Activated CD4-positive, alpha-beta memory T cell treated with anti-CD3 and anti-CD28 coated beads for 36 hours (primary cell): ENCODE results near the gene LSM5. TPM values are rescaled to one million over a fixed set of nuclear protein-coding genes. Genes with fewer than 3 reads are reported as not detected.
"Not testable (repeated sequence)": the region's sequence is repeated elsewhere in the genome, so short reads cannot be mapped to it uniquely, and the experiment has no call there.

Experiments
- CTCF ChIA-PET: fragments of 350-600 bp; sonication (Branson Sonifier 250); formaldehyde crosslinking; loops from one replicate; lab custom pipeline; 2021; ENCODE audit warnings: antibody characterized with exemption, inconsistent platforms; lab: Charles Lee
- POLR2A ChIA-PET: fragments of 350-600 bp; sonication (Branson Sonifier 250); formaldehyde crosslinking; loops from one replicate; lab custom pipeline; 2021; ENCODE audit warnings: antibody characterized with exemption; lab: Charles Lee
- DNase-seq: peaks from one replicate; pipeline ENCODE4 v3.0.0-alpha.2; 2020
- H3K27ac Mint-ChIP-seq: one replicate; pipeline ENCODE4 v1.8.0; 2021; ENCODE audit warnings: mixed read lengths
- H3K27me3 Mint-ChIP-seq: one replicate; pipeline ENCODE4 v1.8.0; 2021; ENCODE audit warnings: mixed read lengths
- H3K36me3 Mint-ChIP-seq: one replicate; pipeline ENCODE4 v1.8.0; 2021; ENCODE audit warnings: mixed read lengths
- H3K4me1 Mint-ChIP-seq: one replicate; pipeline ENCODE4 v1.8.0; 2021; ENCODE audit warnings: low read depth, mixed read lengths
- H3K4me3 Mint-ChIP-seq: one replicate; pipeline ENCODE4 v1.8.0; 2021; ENCODE audit warnings: mild to moderate bottlenecking, mixed read lengths
- H3K9me3 Mint-ChIP-seq: one replicate; pipeline ENCODE4 v1.8.0; 2021; ENCODE audit warnings: mixed read lengths
- intact Hi-C: fragments of 100-400 bp; cut with micrococcal nuclease; formaldehyde crosslinking; loops from one replicate; pipeline ENCODE4 v1.15.1; 2023
- total RNA-seq, 2 experiments: library from RNA; stranded (reverse); gene quantifications; one replicate each; pipeline ENCODE4 v1.2.3, GENCODE V29; 2021

LSM5 gene
- total RNA-seq, 2 experiments from 2014 or later = 111 to 120 TPM

- POLR2A ChIA-PET = no interaction called here
- Mint-ChIP-seq H3K4me3 (no peak overlapping the region), H3K36me3 (peaks cover 10% of the 10 kb centered on the region), H3K9me3 (no peaks in the 10 kb centered on the region), H3K4me1 (peaks cover 63% of the 10 kb centered on the region), H3K27me3 (no peaks in the 10 kb centered on the region), H3K27ac (peak overlapping the region; percentile 26)
- DNase-seq = no peak
- intact Hi-C loops = no loop called here
- CTCF ChIA-PET = no interaction called here
Measured at GRCh38 chr7:32500922-32501341, 10.8 kb upstream of the LSM5 start.

DNA sequence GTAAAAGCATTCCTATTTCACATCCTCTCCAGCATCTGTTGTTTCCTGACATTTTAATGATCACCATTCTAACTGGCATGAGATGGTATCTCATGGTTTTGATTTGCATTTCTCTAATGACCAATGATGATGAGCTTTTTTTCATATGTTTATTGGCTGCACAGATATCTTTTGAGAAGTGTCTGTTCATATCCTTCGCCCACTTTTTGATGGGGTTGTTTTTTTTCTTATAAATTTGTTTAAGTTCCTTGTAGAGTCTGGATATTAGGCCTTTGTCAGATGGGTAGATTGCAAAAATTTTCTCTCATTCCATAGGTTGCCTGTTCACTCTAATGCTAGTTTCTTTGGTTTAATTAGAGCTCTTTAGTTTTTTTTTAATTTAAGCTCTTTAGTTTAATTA is 10.0 kb upstream of the LSM5 start:
- CTCF ChIA-PET, H3K27me3 Mint-ChIP-seq, H3K9me3 Mint-ChIP-seq, intact Hi-C loops, H3K4me3 Mint-ChIP-seq, H3K36me3 Mint-ChIP-seq, DNase-seq, POLR2A ChIA-PET, H3K27ac Mint-ChIP-seq: not testable (repeated sequence)
- peaks cover 60% of the 10 kb centered on the region for H3K4me1 Mint-ChIP-seq

DNA sequence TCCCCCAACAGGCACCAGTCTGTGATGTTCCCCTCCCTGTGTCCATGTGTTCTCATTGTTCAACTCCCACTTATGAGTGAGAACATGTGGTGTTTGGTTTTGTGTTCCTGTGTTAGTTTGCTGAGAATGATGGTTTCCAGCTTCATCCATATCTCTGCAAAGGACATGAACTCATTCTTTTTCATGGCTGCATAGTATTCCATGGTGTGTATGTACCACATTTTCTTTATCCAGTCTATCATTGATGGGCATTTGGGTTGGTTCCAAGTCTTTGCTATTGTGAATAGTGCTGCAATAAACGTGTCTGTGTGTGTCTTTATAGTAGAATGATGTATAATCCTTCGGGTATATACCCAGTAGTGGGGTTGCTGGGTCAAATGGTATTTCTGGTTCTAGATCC is 9.6 kb upstream of the LSM5 start:
- peaks cover 60% of the 10 kb centered on the region for H3K4me1 Mint-ChIP-seq
- DNase-seq, H3K4me3 Mint-ChIP-seq, POLR2A ChIA-PET, H3K9me3 Mint-ChIP-seq, H3K27ac Mint-ChIP-seq, H3K27me3 Mint-ChIP-seq, CTCF ChIA-PET, H3K36me3 Mint-ChIP-seq: not testable (repeated sequence)
- intact Hi-C loops = loop anchor here (5.0 to 10.0 kb wide), 5 partner anchors 63 to 1995 kb away; partner anchors contain the start of genes GARS1 and GGCT

- peaks cover 41% of the 10 kb centered on the region for H3K4me1 Mint-ChIP-seq
- peak overlapping the region; percentile 86 for H3K4me3 Mint-ChIP-seq
- H3K9me3 Mint-ChIP-seq = no peaks in the 10 kb centered on the region
Measured at GRCh38 chr7:32496052-32496813, 6.1 kb upstream of the LSM5 start.

GRCh38 chr7:32495298-32496051 is 5.3 kb upstream of the LSM5 start, which contains the start of gene AVL9:
TSS of gene AVL9 (plus strand) at chr7:32495489. CDS start at chr7:32495710, 221 bp downstream.
- H3K4me1 Mint-ChIP-seq = peaks cover 35% of the 10 kb centered on the region
- intact Hi-C loops = loop anchor here (1.0 to 10.0 kb wide), 10 partner anchors 11 to 1991 kb away; partner anchors contain the start of genes GARS1, GGCT and NT5C3A

More at GRCh38 chr7:32496052-32496813, 6.1 kb upstream of the LSM5 start:
- intact Hi-C loops = loop anchor here (5.0 to 10.0 kb wide), 5 partner anchors 66 to 1991 kb away; partner anchors contain the start of genes GARS1 and GGCT
- peak overlapping the region; percentile 93 for H3K27ac Mint-ChIP-seq
- peaks cover 10% of the 10 kb centered on the region for H3K36me3 Mint-ChIP-seq
- ChIA-PET CTCF (interaction anchor here (0.7 to 1.0 kb wide), 2 partner anchors 92 to 612 kb away, joined by 3 read pairs; no protein-coding TSS in a partner anchor), POLR2A (interaction anchor here (1.0 to 1.5 kb wide), 5 partner anchors 10 to 566 kb away, joined by 3 to 14 read pairs (median 4); partner anchors contain the start of gene NT5C3A)
- H3K27me3 Mint-ChIP-seq = no peaks in the 10 kb centered on the region
- no peak for DNase-seq

GRCh38 chr7:32494946-32495297 is 4.7 kb upstream of the LSM5 start:
- H3K36me3 Mint-ChIP-seq = peaks cover 7% of the 10 kb centered on the region

More at GRCh38 chr7:32495298-32496051, 5.3 kb upstream of the LSM5 start, which contains the start of gene AVL9:
- peak; percentile 100 for DNase-seq
- H3K36me3 Mint-ChIP-seq = peaks cover 10% of the 10 kb centered on the region
- CTCF ChIA-PET = interaction anchor here (0.7 kb wide), 1 partner anchor 93 kb away, joined by 3 read pairs; no protein-coding TSS in a partner anchor
- peak within 1 kb of the TSS; percentile 86 for H3K4me3 Mint-ChIP-seq
- peak within 1 kb of the TSS; percentile 93 for H3K27ac Mint-ChIP-seq
- no peaks in the 10 kb centered on the region for H3K9me3 Mint-ChIP-seq
- no peaks in the 10 kb centered on the region for H3K27me3 Mint-ChIP-seq
- POLR2A ChIA-PET = interaction anchor here (1.0 to 1.5 kb wide), 5 partner anchors 11 to 567 kb away, joined by 3 to 14 read pairs (median 4); partner anchors contain the start of gene NT5C3A

GRCh38 chr7:32489788-32490126 is 423 bp downstream of the LSM5 start:
- H3K36me3 Mint-ChIP-seq = peaks cover 21% of the 10 kb centered on the region
- intact Hi-C loops = loop anchor here (2.0 to 10.0 kb wide), 9 partner anchors 17 to 1985 kb away; partner anchors contain the start of genes BBS9, GARS1, GGCT and RP9
- ChIA-PET CTCF (interaction anchor here (0.7 to 3.0 kb wide), 5 partner anchors 11 to 357 kb away, joined by 3 to 9 read pairs (median 5); no protein-coding TSS in a partner anchor), POLR2A (interaction anchor here (0.7 kb wide), 1 partner anchor 201 kb away, joined by 3 read pairs; no protein-coding TSS in a partner anchor)
- DNase-seq = no peak
- H3K4me1 Mint-ChIP-seq = peaks cover 26% of the 10 kb centered on the region
- no peaks in the 10 kb centered on the region for H3K27me3 Mint-ChIP-seq
- H3K9me3 Mint-ChIP-seq = no peaks in the 10 kb centered on the region
- peak overlapping the region; percentile 92 for H3K27ac Mint-ChIP-seq
- H3K4me3 Mint-ChIP-seq = peak overlapping the region; percentile 82

More at GRCh38 chr7:32494946-32495297, 4.7 kb upstream of the LSM5 start:
- Mint-ChIP-seq H3K27me3 (no peaks in the 10 kb centered on the region), H3K4me1 (peaks cover 30% of the 10 kb centered on the region), H3K9me3 (no peaks in the 10 kb centered on the region), H3K27ac (peak overlapping the region; percentile 93), H3K4me3 (peak overlapping the region; percentile 86)
- CTCF ChIA-PET = no interaction called here
- no peak for DNase-seq
- POLR2A ChIA-PET = interaction anchor here (1.0 to 1.5 kb wide), 4 partner anchors 11 to 567 kb away, joined by 3 to 14 read pairs (median 4); partner anchors contain the start of gene NT5C3A
- intact Hi-C loops = loop anchor here (1.0 to 10.0 kb wide), 14 partner anchors 11 to 1990 kb away; partner anchors contain the start of genes BBS9, GARS1, GGCT and NT5C3A

DNA sequence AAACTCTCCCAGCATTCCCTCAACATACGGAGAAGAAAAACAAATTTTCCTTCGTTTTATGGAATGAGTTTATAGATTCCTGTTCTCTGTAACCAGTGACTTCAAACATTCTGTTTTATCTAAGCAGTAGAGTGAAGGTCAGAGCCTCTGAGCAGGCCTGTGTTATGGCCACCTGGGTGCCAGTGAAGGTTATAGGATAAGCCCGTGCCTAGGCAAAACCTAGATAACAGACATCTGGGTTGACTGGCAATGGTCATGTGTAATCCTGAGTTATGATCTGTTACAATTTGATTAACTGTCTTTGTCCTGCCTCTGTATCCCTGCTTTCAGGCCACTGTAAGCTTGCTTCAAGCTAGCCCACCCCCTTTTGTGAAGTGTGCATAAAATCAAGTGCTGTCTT is 8.3 kb downstream of the LSM5 start:
- no peaks in the 10 kb centered on the region for H3K4me1 Mint-ChIP-seq
- no peak overlapping the region for H3K27ac Mint-ChIP-seq
- peaks cover 8% of the 10 kb centered on the region for H3K36me3 Mint-ChIP-seq
- no peak overlapping the region for H3K4me3 Mint-ChIP-seq
- no peaks in the 10 kb centered on the region for H3K27me3 Mint-ChIP-seq
- CTCF ChIA-PET = no interaction called here
- POLR2A ChIA-PET = no interaction called here
- no peak for DNase-seq
- intact Hi-C loops = no loop called here
- no peaks in the 10 kb centered on the region for H3K9me3 Mint-ChIP-seq

DNA sequence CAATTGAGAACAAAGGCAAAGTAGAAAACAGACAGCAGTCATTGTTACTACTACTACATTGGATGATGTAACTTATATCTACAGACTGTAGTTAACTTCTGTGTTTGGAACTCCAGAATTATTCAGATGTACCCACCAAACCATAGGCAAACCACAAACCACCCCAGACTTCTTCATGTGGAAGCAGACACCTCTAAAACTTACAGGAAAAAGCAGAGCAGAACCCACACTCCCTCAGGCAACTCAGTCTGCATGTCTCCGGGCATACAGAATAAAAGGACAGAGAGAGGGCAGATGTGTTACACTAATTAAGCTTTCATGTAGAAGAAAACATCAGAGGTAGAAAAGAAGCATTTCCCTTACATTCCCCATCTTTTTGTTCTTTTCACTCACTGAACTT is 9.0 kb downstream of the LSM5 start:
- H3K9me3 Mint-ChIP-seq = no peaks in the 10 kb centered on the region

GRCh38 chr7:32479574-32480200 is 10.5 kb downstream of the LSM5 start:
- Mint-ChIP-seq H3K27ac (no peak overlapping the region), H3K4me3 (no peak overlapping the region), H3K36me3 (no peaks in the 10 kb centered on the region), H3K9me3 (no peaks in the 10 kb centered on the region), H3K4me1 (no peaks in the 10 kb centered on the region), H3K27me3 (no peaks in the 10 kb centered on the region)
- CTCF ChIA-PET = interaction anchor here (0.7 to 2.0 kb wide), 5 partner anchors 10 to 1348 kb away, joined by 3 to 16 read pairs (median 5); partner anchors contain the start of gene LSM5
- POLR2A ChIA-PET = no interaction called here
- intact Hi-C loops = loop anchor here (1.0 kb wide), 1 partner anchor 269 kb away; no protein-coding TSS in a partner anchor
- no peak for DNase-seq

More for the DNA sequence above, 9.0 kb downstream of the LSM5 start:
- Mint-ChIP-seq H3K27me3 (no peaks in the 10 kb centered on the region), H3K27ac (no peak overlapping the region), H3K4me1 (no peaks in the 10 kb centered on the region), H3K36me3 (peaks cover 6% of the 10 kb centered on the region), H3K4me3 (no peak overlapping the region)
- intact Hi-C loops = no loop called here
- no peak for DNase-seq
- CTCF ChIA-PET = no interaction called here
- POLR2A ChIA-PET = no interaction called here

DNA sequence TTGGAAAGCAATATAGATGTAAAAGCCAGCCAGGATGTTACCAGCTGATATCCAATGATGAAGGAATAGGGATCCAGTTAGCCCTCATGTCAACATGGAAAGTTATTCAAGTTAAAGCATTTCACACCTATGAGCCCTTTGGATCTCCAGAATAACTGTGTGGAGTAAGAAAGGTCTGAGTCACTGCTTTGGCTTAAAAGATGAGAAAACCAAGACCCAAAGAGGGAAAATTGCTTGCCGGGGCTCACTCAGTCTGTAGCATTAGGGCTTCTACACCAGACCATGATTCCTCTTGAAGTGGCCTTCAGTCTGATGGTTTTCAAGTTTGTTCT is 12.6 kb downstream of the LSM5 start:
- CTCF ChIA-PET = interaction anchor here (0.9 kb wide), 1 partner anchor 269 kb away, joined by 3 read pairs; no protein-coding TSS in a partner anchor
- H3K27ac Mint-ChIP-seq = no peak overlapping the region
- peaks cover 1% of the 10 kb centered on the region for H3K27me3 Mint-ChIP-seq

More for the DNA sequence above, 12.6 kb downstream of the LSM5 start:
- no peak for DNase-seq
- H3K9me3 Mint-ChIP-seq = no peaks in the 10 kb centered on the region
- intact Hi-C loops = no loop called here
- H3K36me3 Mint-ChIP-seq = no peaks in the 10 kb centered on the region
- no peaks in the 10 kb centered on the region for H3K4me1 Mint-ChIP-seq
- no peak overlapping the region for H3K4me3 Mint-ChIP-seq
- POLR2A ChIA-PET = no interaction called here
